Neural progenitor cell (in vitro differentiated cells): ENCODE measurements around the gene OR4N2. TPM values are rescaled to one million over a fixed set of nuclear protein-coding genes. Genes with fewer than 3 reads are reported as not detected.
"Not testable (repeated sequence)": the region's sequence is repeated elsewhere in the genome, so short reads cannot be mapped to it uniquely, and the experiment has no call there.

Experiments
- DNase-seq: peaks from one replicate; pipeline ENCODE4 v3.0.0-alpha.2; 2016; ENCODE audit warnings: low spot score
- H2AFZ ChIP-seq: fragments of 200-600 bp; sonication (generic); replicated peaks from 2 replicates; pipeline ENCODE4 v1.6.1; 2016; ENCODE audit warnings: antibody characterized with exemption
- H3F3A ChIP-seq: fragments of 200-600 bp; sonication (generic); 2 replicates; pipeline ENCODE4 v1.6.1; 2016; ENCODE audit warnings: antibody characterized with exemption, low read depth
- H3K27ac ChIP-seq: fragments of 200-600 bp; sonication (generic); 2 replicates; pipeline ENCODE4 v1.5.1; 2016; ENCODE audit warnings: mild to moderate bottlenecking
- H3K27me3 ChIP-seq: fragments of 200-600 bp; sonication (generic); 2 replicates; pipeline ENCODE4 v1.6.1; 2016; ENCODE audit warnings: mild to moderate bottlenecking, moderate library complexity
- H3K36me3 ChIP-seq: fragments of 200-600 bp; sonication (generic); 2 replicates; pipeline ENCODE4 v1.5.1; 2016
- H3K4me1 ChIP-seq: fragments of 200-600 bp; sonication (generic); 2 replicates; pipeline ENCODE4 v1.6.1; 2016; ENCODE audit warnings: mixed run types
- H3K4me2 ChIP-seq: fragments of 200-600 bp; sonication (generic); 2 replicates; pipeline ENCODE4 v1.6.1; 2016
- H3K4me3 ChIP-seq: fragments of 200-600 bp; sonication (generic); 2 replicates; pipeline ENCODE4 v1.5.1; 2016
- H3K79me2 ChIP-seq: fragments of 200-600 bp; sonication (generic); 2 replicates; pipeline ENCODE4 v1.6.1; 2016; ENCODE audit warnings: low read depth
- H3K9ac ChIP-seq: fragments of 200-600 bp; sonication (generic); 2 replicates; pipeline ENCODE4 v1.6.1; 2016
- H3K9me3 ChIP-seq: fragments of 200-600 bp; sonication (generic); 2 replicates; pipeline ENCODE4 v1.5.1; 2016; ENCODE audit warnings: low read depth
- H4K20me1 ChIP-seq: fragments of 200-600 bp; sonication (generic); 2 replicates; pipeline ENCODE4 v1.6.1; 2016; ENCODE audit warnings: low read depth
- H3K27ac Mint-ChIP-seq: 3 replicates; pipeline ENCODE4 v1.8.0; 2021; ENCODE audit warnings: mixed read lengths
- H3K27me3 Mint-ChIP-seq: 2 replicates; pipeline ENCODE4 v1.8.0; 2022; ENCODE audit warnings: low read depth, mild to moderate bottlenecking, inconsistent platforms, moderate library complexity, mixed read lengths; ENCODE audit not compliant: insufficient read depth
- H3K36me3 Mint-ChIP-seq: 3 replicates; pipeline ENCODE4 v1.8.0; 2021; ENCODE audit warnings: mixed read lengths
- H3K4me1 Mint-ChIP-seq: 3 replicates; pipeline ENCODE4 v1.8.0; 2021; ENCODE audit warnings: mixed read lengths
- H3K4me3 Mint-ChIP-seq: 3 replicates; pipeline ENCODE4 v1.8.0; 2021; ENCODE audit warnings: mild to moderate bottlenecking, moderate library complexity, mixed read lengths
- H3K9me3 Mint-ChIP-seq: 3 replicates; pipeline ENCODE4 v1.8.0; 2020; ENCODE audit warnings: mixed read lengths
- CTCF ChIP-seq: fragments of 200-600 bp; sonication (generic); IDR thresholded peaks from 2 replicates; pipeline ENCODE4 v1.5.1; 2017; ENCODE audit warnings: antibody characterized with exemption, mild to moderate bottlenecking
- EZH2 ChIP-seq: fragments of 200-600 bp; sonication (generic); IDR thresholded peaks from 2 replicates; pipeline ENCODE4 v1.6.1; 2017; ENCODE audit warnings: antibody characterized with exemption, mild to moderate bottlenecking, moderate library complexity
- EZH2phosphoT487 ChIP-seq: fragments of 200-600 bp; sonication (generic); IDR thresholded peaks from 2 replicates; pipeline ENCODE4 v1.6.1; 2017; ENCODE audit warnings: antibody characterized with exemption
- total RNA-seq: library from RNA; depleted of rRNA; stranded (reverse); fragments of >200 nt; gene quantifications from 2 replicates; pipeline ENCODE4 v1.2.3, GENCODE V29; 2015; ENCODE audit warnings: low replicate concordance

OR4N2 gene
- not detected in 2 replicates for total RNA-seq

- not testable (repeated sequence) for H3K27me3 ChIP-seq, H3K36me3 Mint-ChIP-seq, H3K4me1 ChIP-seq, H3K79me2 ChIP-seq, H3K4me3 ChIP-seq, H3K27ac Mint-ChIP-seq, H3K27me3 Mint-ChIP-seq, DNase-seq, H4K20me1 ChIP-seq, H3F3A ChIP-seq, H3K4me1 Mint-ChIP-seq, H3K9ac ChIP-seq, H3K36me3 ChIP-seq, H3K4me3 Mint-ChIP-seq, H3K4me2 ChIP-seq, H3K27ac ChIP-seq, H2AFZ ChIP-seq
- peaks cover 78% of the 10 kb centered on the region for H3K9me3 ChIP-seq
- peaks cover 33% of the 10 kb centered on the region for H3K9me3 Mint-ChIP-seq
Observed at GRCh38 chr14:19803470-19803869, at the start of gene OR4N2. Gene OR4N2, plus strand, starts transcription at chr14:19803770. Its CDS starts 23,679 bp downstream, at chr14:19827449.

- H3K36me3 Mint-ChIP-seq: no peaks in the 10 kb centered on the region
- Histone ChIP-seq H3K4me2 (no peak overlapping the region), H3K9me3 (peaks cover 88% of the 10 kb centered on the region), H3F3A (no peaks in the 10 kb centered on the region), H3K9ac (no peak overlapping the region), H3K4me3 (no peak overlapping the region), H3K4me1 (no peaks in the 10 kb centered on the region), H3K79me2 (no peaks in the 10 kb centered on the region), H3K36me3 (no peaks in the 10 kb centered on the region), H3K27me3 (no peaks in the 10 kb centered on the region), H4K20me1 (no peaks in the 10 kb centered on the region), H3K27ac (no peak overlapping the region), H2AFZ (no peak overlapping the region)
- no peak overlapping the region for H3K27ac Mint-ChIP-seq
- no peak for DNase-seq
- H3K4me1 Mint-ChIP-seq: no peaks in the 10 kb centered on the region
- peaks cover 32% of the 10 kb centered on the region for H3K9me3 Mint-ChIP-seq
- H3K4me3 Mint-ChIP-seq: no peak overlapping the region
- H3K27me3 Mint-ChIP-seq: no peaks in the 10 kb centered on the region
- TF ChIP-seq CTCF: no peak
- TF ChIP-seq EZH2: no peak
- no peak for TF ChIP-seq EZH2phosphoT487
Observed at GRCh38 chr14:19754172-19754571, 49.4 kb upstream of the OR4N2 start.

GRCh38 chr14:19771491-19771890 is 32.1 kb upstream of the OR4N2 start:
- peaks cover 87% of the 10 kb centered on the region for H3K9me3 ChIP-seq
- not testable (repeated sequence) for DNase-seq, H3K4me3 ChIP-seq, H3F3A ChIP-seq, H3K36me3 ChIP-seq, H3K9ac ChIP-seq, H3K4me2 ChIP-seq, H3K4me1 ChIP-seq, H4K20me1 ChIP-seq, H3K27ac ChIP-seq, H3K27me3 ChIP-seq, H3K36me3 Mint-ChIP-seq, H3K27ac Mint-ChIP-seq, H3K4me1 Mint-ChIP-seq, H2AFZ ChIP-seq, H3K27me3 Mint-ChIP-seq, H3K4me3 Mint-ChIP-seq, H3K79me2 ChIP-seq
- peaks cover 60% of the 10 kb centered on the region for H3K9me3 Mint-ChIP-seq

- no peaks in the 10 kb centered on the region for H3K36me3 ChIP-seq
- H3K4me1 Mint-ChIP-seq: no peaks in the 10 kb centered on the region
- peaks cover 57% of the 10 kb centered on the region for H3K9me3 Mint-ChIP-seq
- DNase-seq: no peak
- no peak for TF ChIP-seq EZH2phosphoT487
- TF ChIP-seq EZH2: no peak
- TF ChIP-seq CTCF: no peak
- no peaks in the 10 kb centered on the region for H3F3A ChIP-seq
- no peaks in the 10 kb centered on the region for H3K27me3 ChIP-seq
- no peaks in the 10 kb centered on the region for H3K36me3 Mint-ChIP-seq
- H3K27ac ChIP-seq: no peak overlapping the region
- H3K9me3 ChIP-seq: peaks cover 84% of the 10 kb centered on the region
- H3K4me2 ChIP-seq: no peak overlapping the region
- H3K27ac Mint-ChIP-seq: no peak overlapping the region
- H4K20me1 ChIP-seq: no peaks in the 10 kb centered on the region
- H3K9ac ChIP-seq: no peak overlapping the region
- H3K4me1 ChIP-seq: no peaks in the 10 kb centered on the region
- no peaks in the 10 kb centered on the region for H3K27me3 Mint-ChIP-seq
- no peak overlapping the region for H3K4me3 Mint-ChIP-seq
- no peak overlapping the region for H2AFZ ChIP-seq
- H3K4me3 ChIP-seq: no peak overlapping the region
- H3K79me2 ChIP-seq: no peaks in the 10 kb centered on the region
Observed at GRCh38 chr14:19771895-19772430, 31.6 kb upstream of the OR4N2 start.

- not testable (repeated sequence) for H3K79me2 ChIP-seq, H3K4me1 ChIP-seq, H3K36me3 ChIP-seq, H3K36me3 Mint-ChIP-seq, H3K4me2 ChIP-seq, H3K27ac Mint-ChIP-seq, H3K4me3 Mint-ChIP-seq, H3K27ac ChIP-seq, H2AFZ ChIP-seq, H3K27me3 Mint-ChIP-seq, H3K9ac ChIP-seq, H3K27me3 ChIP-seq, H3K4me3 ChIP-seq, H4K20me1 ChIP-seq, H3K4me1 Mint-ChIP-seq, DNase-seq, H3F3A ChIP-seq
- H3K9me3 Mint-ChIP-seq: peaks cover 58% of the 10 kb centered on the region
- H3K9me3 ChIP-seq: peaks cover 80% of the 10 kb centered on the region
Observed at GRCh38 chr14:19772454-19772853, 31.1 kb upstream of the OR4N2 start.

GRCh38 chr14:19773204-19773603 is 30.4 kb upstream of the OR4N2 start, which contains the start of gene OR4M1:
Gene OR4M1, plus strand, starts transcription at chr14:19773504. Its CDS starts 6,819 bp downstream, at chr14:19780323.
- H3K36me3 ChIP-seq, DNase-seq, H3K27me3 Mint-ChIP-seq, H3K27me3 ChIP-seq, H3K79me2 ChIP-seq, H3K27ac Mint-ChIP-seq, H3K9ac ChIP-seq, H3K4me1 ChIP-seq, H3K4me2 ChIP-seq, H2AFZ ChIP-seq, H3K4me1 Mint-ChIP-seq, H3K4me3 ChIP-seq, H3F3A ChIP-seq, H3K27ac ChIP-seq, H3K36me3 Mint-ChIP-seq, H4K20me1 ChIP-seq, H3K4me3 Mint-ChIP-seq: not testable (repeated sequence)
- peaks cover 80% of the 10 kb centered on the region for H3K9me3 ChIP-seq
- peaks cover 55% of the 10 kb centered on the region for H3K9me3 Mint-ChIP-seq
